OCI-LY7 (cell line): ENCODE measurements around the gene EME1. TPM values are rescaled to one million over a fixed set of nuclear protein-coding genes. Genes with fewer than 3 reads are reported as not detected.

Experiments used
- BruUV-seq: library from RNA; stranded (reverse); fragments of 400-500 nt; replicated peaks from 2 replicates; lab custom pipeline; 2021; lab: Mats Ljungman, UMichigan
- CTCF ChIA-PET: fragments of 300-600 bp; sonication (Branson Sonifier 250); formaldehyde crosslinking; loops from one replicate; lab custom pipeline; 2022; ENCODE audit warnings: antibody characterized with exemption; ENCODE audit not compliant: unreplicated experiment; lab: Charles Lee
- POLR2A ChIA-PET: fragments of 300-600 bp; sonication (Branson Sonifier 250); formaldehyde crosslinking; loops from one replicate; lab custom pipeline; 2022; ENCODE audit warnings: antibody characterized with exemption; lab: Charles Lee
- DNase-seq: peaks from one replicate; pipeline ENCODE4 v3.0.0-alpha.2; 2015; ENCODE audit warnings: low spot score
- H2AFZ ChIP-seq: fragments of 200-600 bp; sonication (generic), shearing (Covaris generic); 2 replicates; pipeline ENCODE4 v1.6.1; 2014; ENCODE audit warnings: mild to moderate bottlenecking, antibody characterized with exemption, low read length, moderate library complexity
- H3K27ac ChIP-seq: fragments of 200-600 bp; sonication (generic); 2 replicates; pipeline ENCODE4 v1.5.1; 2014; ENCODE audit warnings: mixed run types, low read depth, mild to moderate bottlenecking, moderate library complexity, low read length, inconsistent platforms; ENCODE audit not compliant: poor library complexity, severe bottlenecking
- H3K36me3 ChIP-seq: fragments of 200-600 bp; sonication (generic); 2 replicates; pipeline ENCODE4 v1.6.1; 2014; ENCODE audit warnings: mild to moderate bottlenecking, antibody characterized with exemption, low read length, moderate library complexity, mixed read lengths; ENCODE audit not compliant: insufficient read depth
- H3K4me1 ChIP-seq: fragments of 200-600 bp; sonication (generic); 2 replicates; pipeline ENCODE4 v1.5.1; 2014; ENCODE audit warnings: mild to moderate bottlenecking, low read length; ENCODE audit not compliant: insufficient read depth, poor library complexity, severe bottlenecking
- H3K4me2 ChIP-seq: fragments of 200-600 bp; sonication (generic); 2 replicates; pipeline ENCODE4 v1.6.1; 2014; ENCODE audit warnings: mild to moderate bottlenecking, low read length
- H3K4me3 ChIP-seq: fragments of 200-600 bp; sonication (generic); 2 replicates; pipeline ENCODE4 v1.5.1; 2014; ENCODE audit warnings: mild to moderate bottlenecking, low read depth, low read length; ENCODE audit not compliant: poor library complexity, severe bottlenecking
- H3K79me2 ChIP-seq: fragments of 200-600 bp; sonication (generic); 2 replicates; pipeline ENCODE4 v1.6.1; 2016; ENCODE audit warnings: low read depth, mild to moderate bottlenecking, low read length, moderate library complexity, mixed read lengths; ENCODE audit not compliant: insufficient read depth
- H3K9me2 ChIP-seq: fragments of 200-600 bp; sonication (generic); 2 replicates; pipeline ENCODE4 v1.6.1; 2016; ENCODE audit warnings: mild to moderate bottlenecking, low read length, mixed read lengths; ENCODE audit not compliant: insufficient read depth
- H3K9me3 ChIP-seq: fragments of 200-600 bp; sonication (generic); 2 replicates; pipeline ENCODE4 v1.6.1; 2014; ENCODE audit warnings: mild to moderate bottlenecking, mixed run types, low read length, mixed read lengths
- H4K20me1 ChIP-seq: fragments of 200-600 bp; sonication (generic); 2 replicates; pipeline ENCODE4 v1.6.1; 2014; ENCODE audit warnings: mild to moderate bottlenecking, antibody characterized with exemption, low read length, moderate library complexity, mixed read lengths; ENCODE audit not compliant: insufficient read depth
- EZH2phosphoT487 ChIP-seq: fragments of 200-600 bp; sonication (generic); IDR thresholded peaks from 2 replicates; pipeline ENCODE4 v1.6.1; 2018; ENCODE audit warnings: low read depth, borderline replicate concordance, mild to moderate bottlenecking, mixed run types, antibody characterized with exemption, low read length, moderate library complexity, mixed read lengths
- intact Hi-C: fragments of 100-400 bp; cut with micrococcal nuclease; formaldehyde crosslinking; loops from one replicate; pipeline ENCODE4 v1.10.0; 2022; ENCODE audit not compliant: unreplicated experiment
- total RNA-seq, 2 experiments: library from RNA; depleted of rRNA in 1 of 2; stranded (reverse); fragments of >200 nt in 1 of 2; shearing (Covaris generic) in 1 of 2; gene quantifications; 2 replicates each; pipeline ENCODE4 v1.2.3, GENCODE V29; 2014 to 2022
- TF ChIP-seq, protein P1 (sequence below): fragments of 200-600 bp; sonication (generic); conservative IDR thresholded peaks from 2 replicates; pipeline ENCODE4 v1.5.1; 2014; ENCODE audit warnings: mild to moderate bottlenecking, antibody characterized with exemption, low read length, moderate library complexity, mixed read lengths

Gene EME1
- total RNA-seq, 2 experiments from 2014 or later, result 25.2 to 34.2 TPM

DNA sequence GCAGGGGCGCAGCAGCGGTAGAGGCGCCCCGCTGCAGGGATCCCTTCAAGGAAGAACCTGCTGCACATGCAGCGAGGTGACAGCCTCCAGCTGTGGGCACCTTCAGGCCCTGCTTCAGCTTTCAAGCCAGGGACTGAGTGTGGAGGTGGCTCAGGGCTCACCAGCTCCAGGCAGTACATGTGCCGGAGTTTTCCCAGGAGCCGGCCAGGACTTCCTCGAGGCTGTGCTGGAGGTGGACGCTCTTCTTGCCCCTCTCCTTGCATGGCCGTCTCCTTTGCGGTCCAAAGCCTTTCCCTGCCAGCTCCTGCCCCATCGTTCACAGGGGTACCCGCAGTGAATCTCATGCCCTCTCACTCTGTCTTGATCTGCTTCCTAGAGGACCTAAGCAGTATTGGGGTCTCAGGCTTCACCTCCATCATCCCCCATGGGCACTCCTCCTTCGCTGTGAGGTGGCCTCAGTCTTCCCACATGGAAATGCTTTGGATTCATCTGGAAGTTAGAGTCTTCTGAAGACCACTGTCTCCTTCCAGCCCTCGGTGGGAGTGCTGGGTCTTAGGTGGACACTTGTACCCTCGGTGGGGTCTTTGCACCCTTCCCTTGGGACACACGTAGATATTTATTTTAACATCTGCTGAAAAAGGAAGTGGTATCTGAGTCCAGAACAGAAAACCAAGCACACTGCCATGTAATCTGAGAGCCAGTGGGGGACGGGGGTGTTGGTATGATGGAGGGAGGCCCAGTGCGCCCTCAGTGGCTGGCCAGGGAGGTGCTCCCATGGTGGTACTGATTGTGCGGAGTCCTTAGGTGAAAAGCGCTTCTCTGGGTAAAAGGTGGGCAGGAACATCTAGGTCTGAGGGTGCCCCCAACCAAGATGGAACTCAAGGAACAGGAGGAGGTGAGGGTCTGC lies 20.1 kb upstream of the EME1 start:
- Histone ChIP-seq H3K9me2 (no peaks in the 10 kb centered on the region), H3K36me3 (peaks cover 35% of the 10 kb centered on the region), H4K20me1 (no peaks in the 10 kb centered on the region), H3K4me1 (no peaks in the 10 kb centered on the region), H3K27ac (no peak overlapping the region), H3K79me2 (no peaks in the 10 kb centered on the region), H3K4me3 (no peak overlapping the region), H3K9me3 (no peaks in the 10 kb centered on the region), H3K4me2 (no peak overlapping the region), H2AFZ (no peak overlapping the region)
- intact Hi-C loops, result no loop called here
- ChIA-PET CTCF (interaction anchor here (0.6 kb wide), 1 partner anchor 42 kb away, joined by 3 read pairs; no protein-coding TSS in a partner anchor), POLR2A (no interaction called here)
- no TSS peak for BruUV-seq
- no peak for DNase-seq
- no peak for TF ChIP-seq EZH2phosphoT487
- TF ChIP-seq, protein P1, sequence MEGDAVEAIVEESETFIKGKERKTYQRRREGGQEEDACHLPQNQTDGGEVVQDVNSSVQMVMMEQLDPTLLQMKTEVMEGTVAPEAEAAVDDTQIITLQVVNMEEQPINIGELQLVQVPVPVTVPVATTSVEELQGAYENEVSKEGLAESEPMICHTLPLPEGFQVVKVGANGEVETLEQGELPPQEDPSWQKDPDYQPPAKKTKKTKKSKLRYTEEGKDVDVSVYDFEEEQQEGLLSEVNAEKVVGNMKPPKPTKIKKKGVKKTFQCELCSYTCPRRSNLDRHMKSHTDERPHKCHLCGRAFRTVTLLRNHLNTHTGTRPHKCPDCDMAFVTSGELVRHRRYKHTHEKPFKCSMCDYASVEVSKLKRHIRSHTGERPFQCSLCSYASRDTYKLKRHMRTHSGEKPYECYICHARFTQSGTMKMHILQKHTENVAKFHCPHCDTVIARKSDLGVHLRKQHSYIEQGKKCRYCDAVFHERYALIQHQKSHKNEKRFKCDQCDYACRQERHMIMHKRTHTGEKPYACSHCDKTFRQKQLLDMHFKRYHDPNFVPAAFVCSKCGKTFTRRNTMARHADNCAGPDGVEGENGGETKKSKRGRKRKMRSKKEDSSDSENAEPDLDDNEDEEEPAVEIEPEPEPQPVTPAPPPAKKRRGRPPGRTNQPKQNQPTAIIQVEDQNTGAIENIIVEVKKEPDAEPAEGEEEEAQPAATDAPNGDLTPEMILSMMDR, result no peak

DNA sequence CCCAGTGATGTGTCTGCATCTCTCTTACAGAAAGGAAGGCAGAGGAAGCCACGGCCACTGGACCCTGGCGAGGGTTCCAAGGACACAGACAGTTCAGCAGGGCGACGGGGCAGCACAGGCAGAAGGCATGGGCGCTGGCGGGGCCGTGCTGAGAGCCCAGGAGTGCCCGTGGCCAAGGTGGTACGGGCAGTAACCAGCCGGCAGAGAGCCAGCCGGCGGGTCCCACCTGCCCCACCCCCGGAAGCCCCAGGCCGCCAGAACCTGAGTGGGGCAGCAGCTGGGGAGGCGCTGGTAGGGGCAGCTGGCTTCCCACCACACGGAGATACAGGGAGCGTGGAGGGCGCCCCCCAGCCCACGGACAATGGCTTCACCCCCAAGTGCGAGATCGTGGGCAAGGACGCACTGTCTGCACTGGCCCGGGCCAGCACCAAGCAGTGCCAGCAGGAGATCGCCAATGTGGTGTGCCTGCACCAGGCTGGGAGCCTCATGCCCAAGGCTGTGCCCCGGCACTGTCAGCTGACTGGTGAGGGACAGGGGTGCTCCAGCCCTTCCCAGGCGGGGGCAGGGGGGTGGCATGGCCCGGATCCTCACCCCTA lies 19.3 kb upstream of the EME1 start:
- ChIA-PET CTCF (no interaction called here), POLR2A (no interaction called here)
- no peak overlapping the region for H3K4me3 ChIP-seq
- H4K20me1 ChIP-seq, result no peaks in the 10 kb centered on the region
- no peak for TF ChIP-seq EZH2phosphoT487
- TF ChIP-seq, protein P1, result no peak
- no peak overlapping the region for H3K4me2 ChIP-seq
- no peak overlapping the region for H3K27ac ChIP-seq
- H3K4me1 ChIP-seq, result no peaks in the 10 kb centered on the region
- H3K79me2 ChIP-seq, result no peaks in the 10 kb centered on the region
- no TSS peak for BruUV-seq
- H2AFZ ChIP-seq, result no peak overlapping the region
- intact Hi-C loops, result no loop called here
- H3K36me3 ChIP-seq, result peaks cover 43% of the 10 kb centered on the region
- H3K9me2 ChIP-seq, result no peaks in the 10 kb centered on the region
- DNase-seq, result no peak
- H3K9me3 ChIP-seq, result no peaks in the 10 kb centered on the region
